Effector CD4-positive, alpha-beta T cell (primary cell): ENCODE results near the gene STEEP1.

Experiments
- DNase-seq: peaks from one replicate; pipeline ENCODE4 v3.0.0-alpha.2; 2020
- total RNA-seq: gene quantifications from one replicate; lab custom pipeline; 2026; lab: John Stamatoyannopoulos, UW

STEEP1 gene
- 24.6 reads per million, percentile 51 among the genes with 10 or more reads in this experiment for total RNA-seq

DNA sequence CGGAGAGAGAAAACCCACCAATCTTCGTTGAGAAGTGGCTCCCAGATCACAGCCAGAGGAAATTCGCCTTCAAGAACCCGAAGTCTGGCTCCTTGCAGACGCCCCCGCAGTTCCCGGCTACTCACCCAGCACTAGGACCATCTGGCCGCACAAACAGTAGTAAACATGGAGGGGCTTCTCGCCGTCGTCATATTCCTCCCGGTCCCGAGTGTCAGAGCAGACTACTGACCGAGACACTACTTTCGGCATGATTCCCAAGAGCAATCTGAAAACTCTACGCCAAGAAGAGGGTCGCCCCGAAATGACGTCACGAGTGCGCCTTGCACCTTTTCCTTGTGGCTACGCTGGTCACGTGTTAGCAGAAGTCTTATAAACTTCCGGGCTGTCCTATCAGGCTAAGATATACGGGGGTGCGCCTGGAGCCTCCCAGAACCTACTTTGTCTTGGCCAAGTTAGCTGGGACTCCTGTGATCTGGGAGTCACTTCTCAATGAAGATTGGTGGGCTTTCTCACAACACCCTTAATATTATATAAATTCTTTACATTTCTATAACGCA, at the start of gene STEEP1:
TSS of gene STEEP1 (minus strand) at position 303 of the 557 bp plus-strand sequence. CDS start at position 249, 54 bp downstream.
- peak; percentile 78 for DNase-seq

GRCh38 chrX:119614776-119615175, 49.6 kb upstream of the STEEP1 start:
- DNase-seq: no peak

- DNase-seq: no peak
These were observed 41.8 kb upstream of the STEEP1 start for GRCh38 chrX:119607018-119607389.

GRCh38 chrX:119606280-119607017, 41.2 kb upstream of the STEEP1 start, which contains the start of gene NKRF:
NKRF (minus strand) TSS chrX:119606424.
- DNase-seq: peak; percentile 88

GRCh38 chrX:119605464-119606279, 40.5 kb upstream of the STEEP1 start:
- DNase-seq: peak; percentile 40

- no peak for DNase-seq
These were observed 39.7 kb upstream of the STEEP1 start for GRCh38 chrX:119604766-119605463.

- DNase-seq: no peak
These were observed 37.6 kb upstream of the STEEP1 start for GRCh38 chrX:119602701-119603255.

GRCh38 chrX:119589810-119590209, 24.6 kb upstream of the STEEP1 start:
- DNase-seq: no peak

DNA sequence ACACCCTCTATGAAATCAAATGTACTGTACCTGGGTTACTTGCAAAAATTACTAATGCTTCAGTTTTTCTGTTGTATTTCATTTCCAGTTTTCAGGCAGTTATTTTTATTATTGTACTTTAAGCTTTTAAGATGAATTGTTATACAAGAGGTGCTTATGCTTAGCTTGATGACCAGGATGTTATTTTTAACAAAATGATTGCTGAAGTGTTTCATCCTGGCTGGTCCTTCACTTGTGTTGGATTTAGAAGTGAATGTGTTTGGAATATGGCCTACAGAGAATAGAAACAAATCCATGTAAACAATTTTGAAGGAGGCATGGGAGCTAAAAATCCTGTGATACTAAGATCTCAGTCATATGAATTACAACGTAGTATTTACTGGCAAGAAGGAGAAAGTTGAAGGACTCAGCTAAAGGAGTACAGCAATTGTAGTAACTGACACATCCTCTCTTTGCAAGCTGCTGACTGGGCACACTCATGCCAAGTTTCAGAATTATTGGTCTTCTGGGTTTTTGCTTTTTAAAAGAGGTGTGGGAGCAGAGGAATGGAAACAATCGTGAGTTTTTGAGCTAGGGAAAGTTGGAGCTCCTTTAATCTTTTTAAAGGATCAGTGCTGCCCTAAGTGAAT, 18.3 kb upstream of the STEEP1 start:
- DNase-seq: no peak

DNA sequence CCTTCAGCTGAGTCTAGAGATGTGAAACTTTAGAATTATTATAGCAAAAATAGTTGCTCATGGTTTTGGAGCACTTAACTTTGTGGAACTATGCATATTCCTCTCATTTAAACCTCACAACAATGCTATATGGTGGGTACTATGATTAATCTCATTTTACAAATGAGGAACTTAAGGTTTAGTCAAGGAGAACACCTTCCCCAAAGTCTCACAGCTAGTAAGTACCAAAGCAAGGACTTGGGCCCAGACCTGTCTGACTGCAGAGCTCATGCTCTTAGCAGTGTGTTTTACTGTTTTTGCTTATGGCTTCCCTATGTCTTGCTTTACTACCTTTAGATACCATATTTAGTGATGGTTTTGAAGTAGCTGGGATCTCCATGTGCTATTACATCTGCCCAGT, 14.2 kb upstream of the STEEP1 start:
- no peak for DNase-seq

DNA sequence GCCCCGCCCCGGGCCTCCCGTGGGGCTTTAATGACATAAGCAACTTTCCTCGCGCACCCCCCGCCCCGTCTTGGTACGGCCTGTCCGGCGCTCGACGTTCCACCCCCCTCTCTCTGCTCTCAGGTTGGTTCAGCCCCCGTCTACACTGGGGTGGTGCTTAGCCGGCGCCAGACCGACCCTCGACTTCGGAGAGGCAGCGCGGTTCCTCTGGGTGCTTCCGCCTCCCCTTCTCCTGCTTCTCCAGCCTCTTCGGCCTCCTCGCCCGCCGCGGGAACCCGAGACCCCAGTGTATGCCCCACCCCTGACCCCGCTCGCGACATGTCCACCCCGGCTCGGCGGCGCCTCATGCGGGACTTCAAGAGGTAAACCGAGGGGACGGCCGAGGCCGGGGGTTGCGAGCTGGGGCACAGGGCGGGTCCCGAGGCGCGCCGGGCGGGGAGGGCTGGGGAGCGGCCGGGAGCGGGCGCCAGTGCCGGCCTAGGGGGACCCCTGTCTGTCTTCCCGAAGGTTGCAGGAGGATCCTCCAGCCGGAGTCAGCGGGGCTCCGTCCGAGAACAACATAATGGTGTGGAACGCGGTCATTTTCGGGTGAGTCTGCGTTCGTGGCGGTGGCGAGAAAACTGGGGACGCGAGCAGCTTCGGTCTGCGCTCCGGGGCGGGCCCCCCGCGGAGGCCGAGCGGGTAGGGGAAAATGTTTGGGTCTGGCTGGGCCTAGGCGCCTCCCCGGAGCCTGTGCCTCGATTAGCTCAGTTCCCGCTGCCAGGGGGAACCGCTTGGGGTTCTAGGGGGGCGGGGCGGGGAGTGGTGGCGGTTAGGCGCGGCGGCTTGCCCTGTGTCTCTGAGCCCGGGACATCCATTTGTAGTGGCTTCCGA, 9.4 kb upstream of the STEEP1 start, which contains the start of gene UBE2A:
TSS of gene UBE2A (plus strand) at position 170 of the 873 bp plus-strand sequence. CDS start at position 319, 149 bp downstream.
- DNase-seq: peak; percentile 84

DNA sequence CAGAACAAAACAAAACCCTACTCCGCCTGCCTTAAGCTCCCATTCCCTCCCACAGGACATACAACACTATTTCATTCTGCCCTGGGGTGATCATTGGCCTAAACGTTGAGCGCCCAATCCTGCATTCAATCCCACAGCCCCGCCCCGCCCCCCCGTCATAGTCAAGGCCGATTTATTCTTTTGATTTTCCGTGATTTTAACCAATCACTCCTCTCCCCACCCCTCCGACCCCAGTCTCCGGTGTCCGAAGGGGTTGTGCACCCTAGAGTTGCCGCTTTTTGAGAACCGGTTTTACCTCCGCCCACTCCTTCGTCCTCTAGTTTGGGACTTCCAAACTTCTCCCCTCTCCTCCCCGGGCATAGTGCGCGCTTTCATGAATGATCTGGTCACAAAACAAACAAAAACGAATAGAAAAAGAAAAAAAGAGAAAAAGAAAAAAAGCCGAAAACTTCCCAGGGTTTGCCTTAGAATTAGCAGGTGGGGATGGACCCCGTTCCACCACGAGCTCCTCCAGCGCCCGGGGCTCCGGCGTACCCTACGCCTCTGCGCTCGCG, 8.7 kb upstream of the STEEP1 start:
- DNase-seq: no peak

GRCh38 chrX:119573222-119573621, 8.0 kb upstream of the STEEP1 start:
- no peak for DNase-seq

DNA sequence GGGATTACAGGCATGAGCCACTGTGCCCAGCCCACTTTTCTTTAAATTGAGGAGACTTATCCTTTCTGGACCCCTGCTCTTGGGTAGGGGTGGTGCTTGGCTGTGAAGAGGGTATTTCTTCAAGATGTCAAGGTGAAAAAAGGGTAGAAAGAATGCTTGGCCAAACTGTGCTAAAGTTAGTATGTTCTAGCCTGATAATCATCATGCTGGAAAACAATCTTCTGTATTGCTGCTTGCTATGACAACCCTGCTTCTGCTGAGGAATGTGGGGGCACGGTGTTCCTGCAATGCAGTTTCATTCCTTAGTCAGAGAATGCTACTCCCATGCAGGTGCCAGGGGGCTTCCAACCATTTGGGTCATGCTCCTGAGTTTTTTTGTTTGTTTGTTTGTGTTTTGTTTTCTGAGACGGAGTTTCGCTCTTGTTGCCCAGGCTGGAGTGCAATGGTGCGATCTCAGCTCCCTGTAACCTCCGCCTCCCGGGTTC, 5.2 kb upstream of the STEEP1 start:
- DNase-seq: no peak

DNA sequence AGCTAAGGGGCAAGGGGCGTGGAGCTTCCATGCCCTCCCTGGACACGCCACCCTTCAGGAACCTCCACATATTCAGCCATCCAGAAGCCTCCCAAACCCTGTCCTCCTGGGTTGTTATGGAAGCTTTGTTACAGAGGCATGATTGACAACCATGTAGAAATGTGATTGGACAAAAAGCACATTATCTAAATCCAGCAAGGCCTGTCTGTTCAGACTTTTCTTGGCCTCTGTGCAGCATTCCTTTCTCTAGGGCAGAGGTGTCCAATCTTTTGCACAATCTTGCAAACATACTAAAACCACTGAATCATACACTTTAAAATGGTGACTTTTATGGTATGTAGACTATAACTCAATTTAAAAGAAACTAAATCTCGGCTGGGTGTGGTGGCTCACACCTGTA, 12.7 kb downstream of the STEEP1 start:
- DNase-seq: no peak

GRCh38 chrX:119549327-119550016, 15.7 kb downstream of the STEEP1 start:
- DNase-seq: no peak

DNA sequence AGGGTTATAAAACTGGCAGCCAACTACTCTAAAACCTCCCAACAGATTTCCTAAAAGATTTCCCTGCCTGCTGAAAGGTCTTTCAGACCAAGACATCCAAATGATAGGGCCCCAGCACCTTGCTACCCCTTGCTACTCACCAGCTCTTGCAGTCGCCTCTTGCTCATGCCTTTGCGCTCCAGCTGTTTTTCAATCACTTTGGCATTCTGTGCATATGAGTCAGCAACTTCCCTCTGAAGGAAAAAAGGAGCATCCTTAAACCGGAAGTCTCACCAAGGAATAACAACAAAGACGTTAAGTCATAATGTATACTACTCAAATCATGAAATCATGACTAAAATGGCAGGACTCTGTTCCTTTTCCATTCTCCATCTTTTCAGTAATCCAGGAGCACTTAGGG, 24.0 kb downstream of the STEEP1 start:
- no peak for DNase-seq

DNA sequence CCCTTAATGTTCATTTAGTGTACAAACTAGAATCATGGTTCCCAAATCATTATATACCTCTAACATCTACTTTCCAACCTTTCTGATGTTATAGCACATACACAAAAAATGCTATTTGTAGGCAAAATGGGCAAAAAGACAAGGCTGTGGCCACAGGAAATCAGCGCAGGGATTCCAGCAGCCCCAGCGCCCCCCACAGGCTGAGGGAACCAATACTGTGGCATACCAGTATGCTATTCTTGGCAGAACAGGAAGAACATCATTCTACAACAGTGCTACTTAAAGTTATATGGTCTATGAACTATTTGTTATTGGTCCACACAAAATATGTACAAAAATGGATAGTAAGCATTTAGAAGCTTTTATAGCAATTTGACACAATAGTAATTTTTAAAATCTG, 25.3 kb downstream of the STEEP1 start:
- no peak for DNase-seq

DNA sequence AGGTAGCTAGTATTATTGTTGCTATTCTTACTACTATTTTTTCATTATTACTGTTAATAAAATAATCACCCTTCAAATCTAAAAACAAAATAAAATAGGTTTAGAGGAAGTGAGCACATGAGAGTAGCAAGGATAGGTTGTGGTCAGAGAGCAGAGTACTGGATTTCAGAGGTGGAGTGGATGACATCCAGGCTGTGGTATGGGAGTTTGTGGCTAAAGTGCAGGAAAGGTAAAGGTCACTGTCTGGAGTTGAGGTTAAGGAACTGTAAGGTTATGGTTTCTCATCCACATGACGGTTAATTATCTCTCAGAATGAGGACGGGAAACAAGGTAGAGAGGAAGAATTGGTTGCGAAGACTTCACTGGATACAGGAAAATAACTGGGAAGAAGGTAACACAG, 27.7 kb downstream of the STEEP1 start:
- no peak for DNase-seq
